ENCODE measurements around the gene SUFU. TPM values are rescaled to one million over a fixed set of nuclear protein-coding genes. Genes with fewer than 3 reads are reported as not detected.

The SUFU gene
- total and polyA plus RNA-seq, 2 of the 8 experiments (the other 6 are each of a cell fraction or from before 2014, with no cell fraction given), result 7.0 to 10.8 TPM

DNA sequence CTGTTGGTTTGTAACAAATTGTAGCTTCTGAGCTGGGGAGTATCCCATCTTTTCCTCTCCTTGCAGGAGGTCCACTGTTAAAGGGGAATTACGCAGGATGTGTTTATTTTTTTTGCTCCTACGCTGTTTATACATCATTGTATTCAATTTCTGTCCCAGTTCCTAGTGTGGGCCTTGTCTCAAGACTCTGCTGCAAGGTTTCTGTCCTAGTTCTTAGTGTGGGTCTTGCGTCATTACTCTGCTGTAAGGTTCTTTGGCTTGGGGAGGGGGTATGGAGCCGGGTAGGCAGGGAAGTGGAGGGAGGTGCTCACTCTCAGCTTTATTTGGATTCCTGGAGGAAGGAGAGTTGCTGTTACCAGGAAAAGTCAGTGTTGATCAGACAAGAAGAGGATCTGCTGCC, 76.5 kb downstream of the SUFU start (continued):
- TF ChIP-seq KDM1A (IDR thresholded peaks at IDR 0.05; ENCODE audit: borderline replicate concordance, low read length) (no peak), POU5F1 (IDR thresholded peaks at IDR 0.05; ENCODE audit: low read depth, low read length) (no peak), TBP (IDR thresholded peaks at IDR 0.05; ENCODE audit: low read depth, low read length) (no peak), GABPA (IDR thresholded peaks at IDR 0.05; ENCODE audit: borderline replicate concordance, insufficient read depth, low read length) (no peak), SP1 (IDR thresholded peaks at IDR 0.05; ENCODE audit: low read depth, low read length) (no peak), EP300 (IDR thresholded peaks at IDR 0.05; ENCODE audit: borderline replicate concordance in 1 of 2, low read depth in 2 of 2, low read length in 2 of 2) (no peak)

Measured in H1 (cell line).